OCI-LY3 (cell line): Measurements from ENCODE around the gene TGM4.

Experiments
- CTCF ChIP-seq: fragments of 200-600, 300-600 bp; sonication (generic); IDR thresholded peaks from 2 replicates; pipeline ENCODE4 v1.5.1; 2014; ENCODE audit warnings: antibody characterized with exemption, low read length, low read depth
- EZH2phosphoT487 ChIP-seq: fragments of 200-600 bp; shearing (Covaris generic); IDR thresholded peaks from 2 replicates; pipeline ENCODE4 v1.6.1; 2018; ENCODE audit warnings: antibody characterized with exemption, mixed run types, low read depth

GRCh38 chr3:44907612-44908011 lies 33.2 kb downstream of the TGM4 start:
- TF ChIP-seq CTCF = no peak
- TF ChIP-seq EZH2phosphoT487 = no peak
